Bronchial epithelial cell (primary cell): ENCODE results near the gene DTNBP1. TPM values are rescaled to one million over a fixed set of nuclear protein-coding genes. Genes with fewer than 3 reads are reported as not detected.

ENCODE experiments used
- DNase-seq: peaks from one replicate; pipeline ENCODE4 v3.0.0-alpha.2; 2010; ENCODE audit warnings: low read depth
- FAIRE-seq: peaks from 2 replicates; lab custom pipeline; 2011; peaks lifted over from hg19 to GRCh38; lab: Jason Lieb, UNC
- H3K27me3 ChIP-seq: 2 replicates; pipeline ENCODE4 v1.5.1; 2011; ENCODE audit warnings: low read length; ENCODE audit not compliant: control insufficient read depth, insufficient read depth
- H3K36me3 ChIP-seq: 2 replicates; pipeline ENCODE4 v1.5.1; 2011; ENCODE audit warnings: low read length; ENCODE audit not compliant: control insufficient read depth, insufficient read depth
- H3K4me3 ChIP-seq: 2 replicates; pipeline ENCODE4 v1.5.1; 2011; ENCODE audit warnings: mild to moderate bottlenecking, low read depth, low read length, control low read depth
- total RNA-seq: library from RNA; depleted of rRNA; stranded (reverse); fragments of >200 nt; gene quantifications from 2 replicates; pipeline ENCODE4 v1.2.1, GENCODE V29; 2014
- TF ChIP-seq, protein P1 (sequence below): IDR thresholded peaks from 2 replicates; pipeline ENCODE4 v1.5.1; 2011; ENCODE audit warnings: mild to moderate bottlenecking, moderate library complexity, low read length, control low read depth, inconsistent platforms; ENCODE audit not compliant: insufficient read depth, severe bottlenecking

DTNBP1 gene
- total RNA-seq, 1 donor from 2014 or later, result 6.3 TPM

GRCh38 chr6:15643542-15643941 lies 19.3 kb downstream of the DTNBP1 start:
- DNase-seq (no peak), FAIRE-seq (no peak)
- Histone ChIP-seq H3K27me3 (no peaks in the 10 kb centered on the region), H3K36me3 (no peaks in the 10 kb centered on the region), H3K4me3 (no peak overlapping the region)
- TF ChIP-seq, protein P1, sequence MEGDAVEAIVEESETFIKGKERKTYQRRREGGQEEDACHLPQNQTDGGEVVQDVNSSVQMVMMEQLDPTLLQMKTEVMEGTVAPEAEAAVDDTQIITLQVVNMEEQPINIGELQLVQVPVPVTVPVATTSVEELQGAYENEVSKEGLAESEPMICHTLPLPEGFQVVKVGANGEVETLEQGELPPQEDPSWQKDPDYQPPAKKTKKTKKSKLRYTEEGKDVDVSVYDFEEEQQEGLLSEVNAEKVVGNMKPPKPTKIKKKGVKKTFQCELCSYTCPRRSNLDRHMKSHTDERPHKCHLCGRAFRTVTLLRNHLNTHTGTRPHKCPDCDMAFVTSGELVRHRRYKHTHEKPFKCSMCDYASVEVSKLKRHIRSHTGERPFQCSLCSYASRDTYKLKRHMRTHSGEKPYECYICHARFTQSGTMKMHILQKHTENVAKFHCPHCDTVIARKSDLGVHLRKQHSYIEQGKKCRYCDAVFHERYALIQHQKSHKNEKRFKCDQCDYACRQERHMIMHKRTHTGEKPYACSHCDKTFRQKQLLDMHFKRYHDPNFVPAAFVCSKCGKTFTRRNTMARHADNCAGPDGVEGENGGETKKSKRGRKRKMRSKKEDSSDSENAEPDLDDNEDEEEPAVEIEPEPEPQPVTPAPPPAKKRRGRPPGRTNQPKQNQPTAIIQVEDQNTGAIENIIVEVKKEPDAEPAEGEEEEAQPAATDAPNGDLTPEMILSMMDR, result no peak

GRCh38 chr6:15642276-15642675 lies 20.6 kb downstream of the DTNBP1 start:
- Histone ChIP-seq H3K4me3 (no peak overlapping the region), H3K27me3 (no peaks in the 10 kb centered on the region), H3K36me3 (no peaks in the 10 kb centered on the region)
- DNase-seq (no peak), FAIRE-seq (no peak)
- TF ChIP-seq, protein P1, result peak; percentile 19

DNA sequence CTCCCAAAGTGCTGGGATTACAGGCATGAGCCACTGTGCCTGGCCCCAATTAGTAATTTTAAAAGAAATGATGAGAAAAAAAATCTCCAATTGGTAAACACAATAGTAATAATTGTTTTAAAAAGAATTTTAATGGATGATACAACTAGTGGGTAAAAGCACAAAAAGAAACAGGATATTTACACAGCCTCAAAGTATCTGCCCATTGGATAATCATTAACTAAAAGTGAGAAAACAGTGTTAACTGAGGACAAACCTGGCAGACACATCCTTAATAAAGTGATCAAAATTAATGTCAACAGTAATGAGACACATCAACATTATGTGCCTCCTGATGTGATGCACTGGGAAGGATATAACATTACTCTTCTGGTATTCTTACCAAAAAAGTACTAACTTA lies 24.5 kb downstream of the DTNBP1 start:
- no peak overlapping the region for H3K4me3 ChIP-seq
- no peaks in the 10 kb centered on the region for H3K36me3 ChIP-seq

GRCh38 chr6:15631432-15631831 lies 31.4 kb downstream of the DTNBP1 start:
- H3K27me3 ChIP-seq, result no peaks in the 10 kb centered on the region
- FAIRE-seq (no peak), DNase-seq (no peak)
- TF ChIP-seq, protein P1, result no peak
- no peaks in the 10 kb centered on the region for H3K36me3 ChIP-seq
- no peak overlapping the region for H3K4me3 ChIP-seq

More for the DNA sequence above, 24.5 kb downstream of the DTNBP1 start:
- TF ChIP-seq, protein P1, result no peak
- no peak for DNase-seq
- no peak for FAIRE-seq
- H3K27me3 ChIP-seq, result no peaks in the 10 kb centered on the region

DNA sequence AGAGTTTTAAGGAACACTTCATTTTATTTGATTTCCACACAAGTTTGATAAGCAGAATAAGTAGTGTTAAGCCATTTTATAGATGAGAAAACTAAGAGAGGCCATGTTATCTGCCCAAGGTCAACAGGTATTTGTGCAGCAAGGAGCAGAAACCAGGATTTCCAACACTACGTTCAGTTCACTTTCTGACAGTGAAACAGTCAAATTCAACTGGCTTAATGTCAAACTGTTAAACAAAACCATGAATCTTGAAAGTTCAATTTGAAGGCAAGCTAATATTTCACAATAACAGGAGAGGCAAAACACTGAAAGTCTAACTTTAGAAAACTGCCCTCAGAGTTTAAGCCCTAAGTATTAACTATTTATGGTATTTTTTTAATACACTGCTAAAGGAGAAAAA lies 32.6 kb downstream of the DTNBP1 start:
- DNase-seq, result no peak
- Histone ChIP-seq H3K4me3 (no peak overlapping the region), H3K36me3 (no peaks in the 10 kb centered on the region), H3K27me3 (no peaks in the 10 kb centered on the region)
- TF ChIP-seq, protein P1, result no peak
- no peak for FAIRE-seq

DNA sequence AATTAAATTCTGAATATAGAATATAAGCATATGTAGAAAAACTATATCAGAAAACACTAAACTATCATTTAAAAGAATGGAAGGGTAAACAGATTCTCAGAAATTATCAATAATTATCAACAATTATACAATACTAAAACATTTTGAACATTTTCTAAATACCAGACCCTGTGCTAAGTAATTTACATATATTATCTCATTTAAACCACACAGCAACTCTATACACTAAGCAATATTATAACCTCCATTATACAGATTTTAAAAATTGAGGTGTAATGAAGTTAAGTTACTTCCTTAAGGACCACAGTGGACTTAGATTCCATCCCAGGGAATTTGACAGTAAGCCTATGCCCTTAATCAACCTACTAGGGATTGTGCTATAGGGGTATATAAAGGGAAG lies 33.3 kb downstream of the DTNBP1 start:
- no peak for DNase-seq
- TF ChIP-seq, protein P1, result no peak
- Histone ChIP-seq H3K36me3 (no peaks in the 10 kb centered on the region), H3K4me3 (no peak overlapping the region), H3K27me3 (no peaks in the 10 kb centered on the region)
- FAIRE-seq, result no peak
